Astrocyte (in vitro differentiated cells and primary cell): ENCODE measurements around the gene FRMD3. TPM values are rescaled to one million over a fixed set of nuclear protein-coding genes. Genes with fewer than 3 reads are reported as not detected.

Experiments
- DNase-seq: peaks from one replicate; pipeline ENCODE4 v3.0.0-alpha.2; 2010; ENCODE audit warnings: low read depth
- FAIRE-seq: peaks from 2 replicates; lab custom pipeline; 2011; peaks lifted over from hg19 to GRCh38; lab: Jason Lieb, UNC
- H2AFZ ChIP-seq: 2 replicates; pipeline ENCODE4 v1.6.0; 2012; ENCODE audit warnings: low read depth, low read length, inconsistent platforms
- H3K27ac ChIP-seq: 2 replicates; pipeline ENCODE4 v1.5.1; 2011; ENCODE audit warnings: low read depth, low read length, inconsistent platforms
- H3K27me3 ChIP-seq: 2 replicates; pipeline ENCODE4 v1.6.0; 2011; ENCODE audit warnings: low read length, inconsistent platforms; ENCODE audit not compliant: insufficient read depth
- H3K36me3 ChIP-seq: 2 replicates; pipeline ENCODE4 v1.5.1; 2011; ENCODE audit warnings: low read length, inconsistent platforms; ENCODE audit not compliant: insufficient read depth
- H3K4me1 ChIP-seq: 2 replicates; pipeline ENCODE4 v1.5.1; 2011; ENCODE audit warnings: low read length, inconsistent platforms; ENCODE audit not compliant: insufficient read depth
- H3K4me2 ChIP-seq: 2 replicates; pipeline ENCODE4 v1.6.0; 2012; ENCODE audit warnings: low read length, inconsistent platforms
- H3K4me3 ChIP-seq: 2 replicates; pipeline ENCODE4 v1.5.1; 2011; ENCODE audit warnings: low read depth, mild to moderate bottlenecking, low read length, inconsistent platforms; ENCODE audit not compliant: insufficient read depth
- H3K79me2 ChIP-seq: 2 replicates; pipeline ENCODE4 v1.6.0; 2012; ENCODE audit warnings: mild to moderate bottlenecking, low read length, inconsistent platforms; ENCODE audit not compliant: insufficient read depth
- H3K9ac ChIP-seq: 2 replicates; pipeline ENCODE4 v1.6.0; 2012; ENCODE audit warnings: mild to moderate bottlenecking, low read length, inconsistent platforms
- H3K9me3 ChIP-seq: 2 replicates; pipeline ENCODE4 v1.5.1; 2012; ENCODE audit warnings: low read depth, mild to moderate bottlenecking, low read length, inconsistent platforms; ENCODE audit not compliant: insufficient read depth
- H4K20me1 ChIP-seq: 2 replicates; pipeline ENCODE4 v1.6.0; 2012; ENCODE audit warnings: low read length, inconsistent platforms; ENCODE audit not compliant: insufficient read depth
- H3K27ac Mint-ChIP-seq: one replicate; pipeline ENCODE4 v1.8.0; 2021; ENCODE audit warnings: mild to moderate bottlenecking, mixed read lengths; ENCODE audit not compliant: unreplicated experiment
- H3K27me3 Mint-ChIP-seq: one replicate; pipeline ENCODE4 v1.8.0; 2021; ENCODE audit warnings: low read depth, mixed read lengths; ENCODE audit not compliant: unreplicated experiment
- H3K36me3 Mint-ChIP-seq: one replicate; pipeline ENCODE4 v1.8.0; 2021; ENCODE audit warnings: low read depth, mixed read lengths; ENCODE audit not compliant: unreplicated experiment
- H3K4me1 Mint-ChIP-seq: one replicate; pipeline ENCODE4 v1.8.0; 2021; ENCODE audit warnings: low read depth, mixed read lengths; ENCODE audit not compliant: unreplicated experiment
- H3K4me3 Mint-ChIP-seq: one replicate; pipeline ENCODE4 v1.8.0; 2021; ENCODE audit warnings: mild to moderate bottlenecking, moderate library complexity, mixed read lengths; ENCODE audit not compliant: unreplicated experiment
- H3K9me3 Mint-ChIP-seq: one replicate; pipeline ENCODE4 v1.8.0; 2021; ENCODE audit warnings: mild to moderate bottlenecking, mixed read lengths; ENCODE audit not compliant: unreplicated experiment
- EZH2 ChIP-seq: IDR thresholded peaks from 2 replicates; pipeline ENCODE4 v1.6.1; 2012; ENCODE audit warnings: mild to moderate bottlenecking, low read length, inconsistent platforms; ENCODE audit not compliant: insufficient read depth
- total RNA-seq: library from RNA; stranded (reverse); gene quantifications from 2 replicates; pipeline ENCODE4 v1.2.1, GENCODE V29; 2021
- TF ChIP-seq, protein P1 (sequence below): IDR thresholded peaks from 2 replicates; pipeline ENCODE4 v1.5.1; 2011; ENCODE audit warnings: low read depth, mild to moderate bottlenecking, inconsistent platforms, low read length, moderate library complexity; ENCODE audit not compliant: insufficient read depth

Gene FRMD3
- total RNA-seq, 1 donor from 2014 or later, result 0.39 TPM

- Mint-ChIP-seq H3K4me1 (no peaks in the 10 kb centered on the region), H3K27ac (no peak overlapping the region), H3K4me3 (no peak overlapping the region), H3K36me3 (no peaks in the 10 kb centered on the region), H3K27me3 (peaks cover 6% of the 10 kb centered on the region), H3K9me3 (peaks cover 2% of the 10 kb centered on the region)
- FAIRE-seq (no peak), DNase-seq (no peak)
- Histone ChIP-seq H3K4me3 (no peak overlapping the region), H3K9ac (no peak overlapping the region), H4K20me1 (no peaks in the 10 kb centered on the region), H3K36me3 (no peaks in the 10 kb centered on the region), H3K79me2 (no peaks in the 10 kb centered on the region), H3K4me1 (no peaks in the 10 kb centered on the region), H2AFZ (no peak overlapping the region), H3K27me3 (no peaks in the 10 kb centered on the region), H3K9me3 (no peaks in the 10 kb centered on the region), H3K27ac (no peak overlapping the region), H3K4me2 (no peak overlapping the region)
- TF ChIP-seq, protein P1, sequence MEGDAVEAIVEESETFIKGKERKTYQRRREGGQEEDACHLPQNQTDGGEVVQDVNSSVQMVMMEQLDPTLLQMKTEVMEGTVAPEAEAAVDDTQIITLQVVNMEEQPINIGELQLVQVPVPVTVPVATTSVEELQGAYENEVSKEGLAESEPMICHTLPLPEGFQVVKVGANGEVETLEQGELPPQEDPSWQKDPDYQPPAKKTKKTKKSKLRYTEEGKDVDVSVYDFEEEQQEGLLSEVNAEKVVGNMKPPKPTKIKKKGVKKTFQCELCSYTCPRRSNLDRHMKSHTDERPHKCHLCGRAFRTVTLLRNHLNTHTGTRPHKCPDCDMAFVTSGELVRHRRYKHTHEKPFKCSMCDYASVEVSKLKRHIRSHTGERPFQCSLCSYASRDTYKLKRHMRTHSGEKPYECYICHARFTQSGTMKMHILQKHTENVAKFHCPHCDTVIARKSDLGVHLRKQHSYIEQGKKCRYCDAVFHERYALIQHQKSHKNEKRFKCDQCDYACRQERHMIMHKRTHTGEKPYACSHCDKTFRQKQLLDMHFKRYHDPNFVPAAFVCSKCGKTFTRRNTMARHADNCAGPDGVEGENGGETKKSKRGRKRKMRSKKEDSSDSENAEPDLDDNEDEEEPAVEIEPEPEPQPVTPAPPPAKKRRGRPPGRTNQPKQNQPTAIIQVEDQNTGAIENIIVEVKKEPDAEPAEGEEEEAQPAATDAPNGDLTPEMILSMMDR, result no peak
- no peak for TF ChIP-seq EZH2
These were observed 115.7 kb downstream of the FRMD3 start for GRCh38 chr9:83422527-83422926.

DNA sequence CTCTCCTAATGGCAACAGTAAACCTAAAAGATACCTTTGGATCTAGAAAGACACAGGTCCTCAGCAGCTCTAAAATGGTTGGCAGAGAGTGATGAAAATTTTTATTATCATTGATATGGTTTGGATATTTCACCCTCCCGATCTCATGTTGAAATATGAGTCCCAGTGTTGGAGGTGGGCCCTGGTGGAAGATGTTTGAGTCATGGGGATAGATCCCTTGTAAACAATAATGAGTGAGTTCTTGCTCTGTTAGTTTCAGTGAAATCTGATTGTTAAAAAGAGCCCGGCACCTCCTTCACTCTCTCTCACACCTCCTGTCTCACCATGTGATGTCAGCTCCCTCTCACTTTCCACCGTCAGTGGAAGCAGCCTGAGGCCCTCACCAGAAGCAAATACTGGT, 117.7 kb downstream of the FRMD3 start:
- Histone ChIP-seq H3K4me3 (no peak overlapping the region), H3K36me3 (no peaks in the 10 kb centered on the region), H3K9me3 (no peaks in the 10 kb centered on the region), H3K4me1 (no peaks in the 10 kb centered on the region), H4K20me1 (no peaks in the 10 kb centered on the region), H3K27me3 (no peaks in the 10 kb centered on the region), H3K27ac (no peak overlapping the region), H2AFZ (no peak overlapping the region), H3K4me2 (no peak overlapping the region), H3K79me2 (no peaks in the 10 kb centered on the region), H3K9ac (no peak overlapping the region)
- no peak overlapping the region for H3K27ac Mint-ChIP-seq
- peaks cover 2% of the 10 kb centered on the region for H3K9me3 Mint-ChIP-seq
- H3K4me3 Mint-ChIP-seq, result no peak overlapping the region
- TF ChIP-seq EZH2, result no peak
- TF ChIP-seq, protein P1, result no peak
- no peaks in the 10 kb centered on the region for H3K4me1 Mint-ChIP-seq
- H3K36me3 Mint-ChIP-seq, result no peaks in the 10 kb centered on the region
- no peak for DNase-seq
- no peak for FAIRE-seq
- peaks cover 6% of the 10 kb centered on the region for H3K27me3 Mint-ChIP-seq

DNA sequence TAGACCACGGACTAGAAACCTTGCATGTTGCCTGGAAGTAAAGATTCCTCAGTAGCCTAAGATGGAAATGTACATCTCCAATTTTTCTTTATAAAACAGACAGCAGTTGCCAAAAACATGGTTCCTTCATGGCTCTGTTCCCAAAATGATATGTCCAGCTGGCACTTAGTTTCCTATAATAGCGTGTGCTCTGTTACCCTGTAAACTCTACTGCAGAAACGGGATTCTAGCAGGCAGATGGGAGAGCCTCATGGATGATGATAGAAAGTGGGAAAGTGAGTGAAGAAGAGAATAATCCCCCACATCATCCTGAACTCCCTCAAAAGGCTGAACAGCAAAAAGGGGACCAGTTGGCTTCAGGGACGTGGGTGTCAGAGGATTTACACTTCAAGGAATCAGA, 118.2 kb downstream of the FRMD3 start:
- H4K20me1 ChIP-seq, result no peaks in the 10 kb centered on the region
- Mint-ChIP-seq H3K9me3 (peaks cover 2% of the 10 kb centered on the region), H3K4me3 (no peak overlapping the region), H3K27ac (no peak overlapping the region), H3K36me3 (no peaks in the 10 kb centered on the region), H3K4me1 (no peaks in the 10 kb centered on the region), H3K27me3 (peaks cover 6% of the 10 kb centered on the region)
- DNase-seq (no peak), FAIRE-seq (no peak)
- no peaks in the 10 kb centered on the region for H3K27me3 ChIP-seq
- H3K27ac ChIP-seq, result no peak overlapping the region
- H3K4me3 ChIP-seq, result no peak overlapping the region
- no peaks in the 10 kb centered on the region for H3K36me3 ChIP-seq
- H3K4me1 ChIP-seq, result no peaks in the 10 kb centered on the region
- no peaks in the 10 kb centered on the region for H3K79me2 ChIP-seq
- H3K9ac ChIP-seq, result no peak overlapping the region
- no peak for TF ChIP-seq EZH2
- TF ChIP-seq, protein P1, result no peak
- H3K4me2 ChIP-seq, result no peak overlapping the region
- H2AFZ ChIP-seq, result no peak overlapping the region
- H3K9me3 ChIP-seq, result no peaks in the 10 kb centered on the region
